ENCODE results near the gene CADPS.
A peak's percentile ranks its signal among the peaks of the same experiment; 100 is the strongest.
"Not testable (repeated sequence)": the region's sequence is repeated elsewhere in the genome, so short reads cannot be mapped to it uniquely, and the experiment has no call there.

CADPS gene

GRCh38 chr3:62592408-62592807 is 282.8 kb downstream of the CADPS start:
- no peak for DNase-seq

GRCh38 chr3:62589078-62589477 is 286.1 kb downstream of the CADPS start:
- no peak for DNase-seq

- DNase-seq = peak; percentile 100
These were observed 287.6 kb downstream of the CADPS start for GRCh38 chr3:62587579-62588031.

- DNase-seq = no peak
These were observed 288.0 kb downstream of the CADPS start for GRCh38 chr3:62587169-62587568.

GRCh38 chr3:62586356-62586755 is 288.9 kb downstream of the CADPS start:
- DNase-seq = peak; percentile 95

GRCh38 chr3:62585861-62586260 is 289.4 kb downstream of the CADPS start:
- DNase-seq = peak; percentile 33

- no peak for DNase-seq
These were observed 290.6 kb downstream of the CADPS start for GRCh38 chr3:62584636-62585035.

GRCh38 chr3:62582495-62583172 is 292.6 kb downstream of the CADPS start:
- DNase-seq = no peak

- not testable (repeated sequence) for DNase-seq
These were observed 294.7 kb downstream of the CADPS start for GRCh38 chr3:62580485-62580884.

GRCh38 chr3:62577153-62577552 is 298.1 kb downstream of the CADPS start:
- DNase-seq = peak; percentile 14

GRCh38 chr3:62574266-62574898 is 300.8 kb downstream of the CADPS start:
- no peak for DNase-seq

GRCh38 chr3:62571916-62572315 is 303.3 kb downstream of the CADPS start:
- peak; percentile 42 for DNase-seq

- no peak for DNase-seq
These were observed 304.3 kb downstream of the CADPS start for GRCh38 chr3:62570888-62571287.

- no peak for DNase-seq
These were observed 305.6 kb downstream of the CADPS start for GRCh38 chr3:62569609-62570008.

GRCh38 chr3:62567097-62568021 is 307.9 kb downstream of the CADPS start:
- DNase-seq = peak; percentile 86

- DNase-seq = no peak
These were observed 309.1 kb downstream of the CADPS start for GRCh38 chr3:62566022-62566557.

- no peak for DNase-seq
These were observed 312.6 kb downstream of the CADPS start for GRCh38 chr3:62562596-62562995.

- DNase-seq = peak; percentile 89
These were observed 313.2 kb downstream of the CADPS start for GRCh38 chr3:62562017-62562416.

- DNase-seq = peak; percentile 43
These were observed 315.3 kb downstream of the CADPS start for GRCh38 chr3:62559831-62560445.

GRCh38 chr3:62558549-62559112 is 316.6 kb downstream of the CADPS start:
- peak; percentile 34 for DNase-seq

GRCh38 chr3:62557983-62558382 is 317.2 kb downstream of the CADPS start:
- no peak for DNase-seq

GRCh38 chr3:62557450-62557849 is 317.8 kb downstream of the CADPS start:
- no peak for DNase-seq
